ENCODE results near the gene FIGN. TPM values are rescaled to one million over a fixed set of nuclear protein-coding genes. Genes with fewer than 3 reads are reported as not detected.

The FIGN gene
- polyA plus RNA-seq, 3 donors from 2014 or later = not detected

DNA sequence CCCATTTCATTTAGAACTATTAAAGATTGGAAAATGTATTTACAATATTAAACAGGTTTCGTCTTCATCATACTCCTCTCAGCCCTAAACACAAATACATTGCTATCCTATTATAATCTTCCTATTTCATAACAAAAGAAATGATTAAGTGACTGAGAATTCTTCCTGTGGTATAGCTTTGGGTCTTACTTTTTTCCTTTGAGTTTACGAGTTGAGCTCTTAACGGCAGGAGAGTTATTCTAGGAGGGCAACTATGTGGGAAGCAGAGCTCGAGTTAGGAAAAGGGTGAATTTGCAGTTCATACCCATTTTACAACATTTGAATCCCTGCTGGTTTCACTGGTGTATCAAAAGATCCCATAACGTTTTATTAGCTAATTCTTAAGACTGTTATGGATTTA lies 105.0 kb downstream of the FIGN start:
- no peaks in the 10 kb centered on the region for H3K27me3 Mint-ChIP-seq (ENCODE audit: low read depth in 3 of 3)
- DNase-seq = no peak
- no peak overlapping the region for H3K27ac Mint-ChIP-seq
- H3K4me3 Mint-ChIP-seq = no peak overlapping the region
- no peaks in the 10 kb centered on the region for H3K36me3 Mint-ChIP-seq
- no peaks in the 10 kb centered on the region for H3K4me1 Mint-ChIP-seq
- H3K9me3 Mint-ChIP-seq = peaks cover 2 to 15% (median 10%) of the 10 kb centered on the region in 6 donors

DNA sequence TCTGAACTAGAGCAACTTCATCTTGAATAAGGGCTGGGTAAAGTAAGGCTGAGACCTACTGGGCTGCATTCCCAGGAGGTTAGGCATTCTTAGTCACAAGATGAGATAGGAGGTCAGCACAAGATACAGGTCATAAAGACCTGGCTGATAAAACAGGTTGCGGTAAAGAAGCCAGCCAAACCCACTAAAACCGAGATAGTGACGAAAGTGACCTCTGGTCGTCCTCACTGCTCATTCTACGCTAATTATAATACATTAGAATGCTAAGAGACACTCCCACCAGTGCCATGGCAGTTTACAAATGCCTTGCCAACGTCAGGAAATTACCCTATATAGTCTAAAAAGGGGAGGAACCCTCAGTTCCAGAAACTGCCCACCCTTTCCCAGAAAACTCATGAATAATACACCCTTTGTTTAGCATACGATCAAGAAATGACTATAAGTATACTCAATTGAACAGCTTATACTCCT lies 109.1 kb downstream of the FIGN start:
- no peaks in the 10 kb centered on the region for H3K27me3 Mint-ChIP-seq (ENCODE audit: low read depth in 3 of 3)
- peaks cover 0 to 9% (median 2%) of the 10 kb centered on the region in 6 donors for H3K9me3 Mint-ChIP-seq
- no peaks in the 10 kb centered on the region for H3K4me1 Mint-ChIP-seq
- H3K4me3 Mint-ChIP-seq = no peak overlapping the region
- no peak for DNase-seq
- H3K36me3 Mint-ChIP-seq = no peaks in the 10 kb centered on the region
- H3K27ac Mint-ChIP-seq = no peak overlapping the region

DNA sequence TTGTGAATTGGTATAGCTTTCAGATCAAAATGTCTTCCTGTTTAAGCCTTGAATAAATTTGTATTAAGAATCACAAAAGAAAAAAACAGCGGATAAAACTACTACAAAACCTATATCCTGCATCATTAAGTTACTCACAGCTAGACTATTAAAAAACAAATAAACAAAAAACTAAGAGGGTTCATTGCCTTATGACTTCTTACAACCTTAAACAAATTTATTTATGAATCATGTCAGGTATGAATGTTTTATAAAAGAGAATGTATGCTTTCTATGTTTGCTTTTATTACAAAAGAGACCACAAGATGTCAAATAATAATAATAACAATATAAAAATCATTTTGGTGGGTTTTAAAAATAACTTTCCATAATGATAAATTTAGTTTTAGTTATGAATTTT lies 109.6 kb downstream of the FIGN start:
- no peaks in the 10 kb centered on the region for H3K36me3 Mint-ChIP-seq
- H3K27ac Mint-ChIP-seq = no peak overlapping the region
- no peak overlapping the region for H3K4me3 Mint-ChIP-seq
- DNase-seq = no peak
- H3K27me3 Mint-ChIP-seq (ENCODE audit: low read depth in 3 of 3) = no peaks in the 10 kb centered on the region
- H3K4me1 Mint-ChIP-seq = no peaks in the 10 kb centered on the region
- peaks cover 0 to 9% (median 0%) of the 10 kb centered on the region in 6 donors for H3K9me3 Mint-ChIP-seq

DNA sequence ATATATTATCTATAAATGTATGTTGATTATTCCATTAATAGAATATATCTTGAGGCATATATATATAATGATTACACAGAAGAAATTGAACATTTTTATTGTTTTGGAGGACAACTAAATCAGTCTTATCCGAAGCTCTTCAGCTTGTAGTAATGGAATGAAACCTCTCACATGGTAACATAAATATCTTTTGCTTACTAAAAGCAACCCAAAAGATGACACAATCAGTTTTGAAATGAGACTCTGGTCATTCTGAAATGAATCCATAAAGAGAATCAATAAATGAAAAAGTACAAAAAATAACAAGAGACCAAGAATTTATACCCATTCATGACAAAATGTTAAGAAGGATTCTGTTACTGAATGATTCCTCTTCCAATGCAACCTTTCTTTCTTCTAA lies 110.2 kb downstream of the FIGN start:
- DNase-seq = no peak
- Mint-ChIP-seq H3K4me3 (no peak overlapping the region), H3K27me3 (ENCODE audit: low read depth in 3 of 3) (no peaks in the 10 kb centered on the region), H3K27ac (no peak overlapping the region), H3K9me3 (peaks cover 0 to 5% (median 0%) of the 10 kb centered on the region in 6 donors), H3K4me1 (no peaks in the 10 kb centered on the region), H3K36me3 (no peaks in the 10 kb centered on the region)

DNA sequence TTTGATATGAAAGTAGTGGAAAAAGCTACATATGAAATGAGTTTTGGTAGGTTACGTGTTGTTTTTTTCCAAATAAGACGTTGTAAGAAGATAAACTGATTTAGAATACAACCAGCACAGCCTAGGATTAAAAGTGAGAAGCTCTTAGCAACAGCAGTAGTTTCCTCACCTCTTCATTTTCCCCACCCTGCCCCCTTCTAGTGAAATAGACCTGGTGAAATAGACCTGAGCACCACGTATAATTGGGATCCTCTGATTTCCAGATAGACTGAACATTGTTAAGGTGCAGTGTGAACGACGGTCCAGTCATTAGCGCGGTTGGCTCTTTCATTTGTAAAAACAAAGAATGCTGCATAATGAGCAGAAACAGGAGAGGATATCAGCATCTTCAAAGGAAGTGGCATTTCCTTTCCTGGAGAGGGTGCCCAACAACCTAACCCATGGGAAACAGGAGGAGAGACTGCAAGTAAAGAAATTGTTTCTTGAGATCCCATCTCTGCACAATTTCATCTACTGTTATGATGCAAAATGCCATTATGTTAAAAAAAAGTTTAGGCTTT lies 114.3 kb downstream of the FIGN start:
- Mint-ChIP-seq H3K27me3 (ENCODE audit: low read depth in 3 of 3) (no peaks in the 10 kb centered on the region), H3K27ac (no peak overlapping the region), H3K4me3 (no peak overlapping the region), H3K9me3 (peaks cover 0 to 10% (median 6%) of the 10 kb centered on the region in 6 donors), H3K36me3 (peaks cover 0 to 3% (median 0%) of the 10 kb centered on the region in 3 donors), H3K4me1 (no peaks in the 10 kb centered on the region)
- no peak for DNase-seq

DNA sequence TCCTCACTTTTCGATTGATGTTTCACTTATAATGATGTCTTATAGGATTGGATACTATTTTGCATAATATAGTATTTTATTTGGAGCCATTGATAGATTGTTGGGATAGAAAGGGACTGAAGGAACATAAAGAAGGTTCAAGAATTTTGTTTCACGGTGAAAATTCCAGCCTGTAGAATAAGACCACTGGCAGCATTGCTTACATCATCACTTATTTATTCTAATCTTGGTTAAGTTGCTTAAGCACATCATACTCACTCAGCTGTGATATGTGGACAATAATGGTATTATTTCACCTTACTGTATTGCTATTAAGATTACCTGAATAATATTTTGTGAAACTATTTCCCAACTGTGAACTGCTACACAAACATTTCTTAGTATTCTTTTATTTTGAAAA lies 118.3 kb downstream of the FIGN start:
- Mint-ChIP-seq H3K4me3 (no peak overlapping the region), H3K36me3 (peaks cover 0 to 3% (median 0%) of the 10 kb centered on the region in 3 donors), H3K27ac (no peak overlapping the region), H3K9me3 (peaks cover 0 to 10% (median 4%) of the 10 kb centered on the region in 6 donors), H3K27me3 (ENCODE audit: low read depth in 3 of 3) (no peaks in the 10 kb centered on the region), H3K4me1 (no peaks in the 10 kb centered on the region)
- DNase-seq = no peak

DNA sequence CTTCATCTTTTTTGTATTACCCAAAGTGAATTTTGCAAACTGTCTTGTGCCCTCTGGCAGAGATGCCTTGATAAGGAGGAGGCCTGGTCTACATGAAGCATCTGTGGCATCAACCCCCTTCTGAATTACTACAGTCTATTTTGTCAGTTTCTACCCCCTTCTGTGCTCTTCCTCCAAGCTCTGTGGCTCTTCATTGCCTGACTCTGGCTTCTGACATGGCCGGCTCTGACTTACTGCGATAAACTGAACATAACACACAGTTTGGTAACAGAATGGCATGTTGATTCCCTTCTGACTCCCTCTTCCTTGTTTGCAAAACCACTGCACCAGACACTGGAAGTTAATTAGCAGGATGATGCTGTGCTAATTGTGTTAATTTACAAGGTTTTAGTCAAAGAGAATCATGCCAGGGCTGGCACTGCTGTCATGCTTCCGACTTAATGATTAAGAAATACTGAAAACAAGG lies 122.5 kb downstream of the FIGN start:
- Mint-ChIP-seq H3K27ac (no peak overlapping the region), H3K36me3 (peaks cover 0 to 3% (median 0%) of the 10 kb centered on the region in 3 donors), H3K4me1 (no peaks in the 10 kb centered on the region), H3K4me3 (no peak overlapping the region), H3K9me3 (peaks cover 0 to 13% (median 5%) of the 10 kb centered on the region in 6 donors), H3K27me3 (ENCODE audit: low read depth in 3 of 3) (no peaks in the 10 kb centered on the region)
- DNase-seq = no peak

DNA sequence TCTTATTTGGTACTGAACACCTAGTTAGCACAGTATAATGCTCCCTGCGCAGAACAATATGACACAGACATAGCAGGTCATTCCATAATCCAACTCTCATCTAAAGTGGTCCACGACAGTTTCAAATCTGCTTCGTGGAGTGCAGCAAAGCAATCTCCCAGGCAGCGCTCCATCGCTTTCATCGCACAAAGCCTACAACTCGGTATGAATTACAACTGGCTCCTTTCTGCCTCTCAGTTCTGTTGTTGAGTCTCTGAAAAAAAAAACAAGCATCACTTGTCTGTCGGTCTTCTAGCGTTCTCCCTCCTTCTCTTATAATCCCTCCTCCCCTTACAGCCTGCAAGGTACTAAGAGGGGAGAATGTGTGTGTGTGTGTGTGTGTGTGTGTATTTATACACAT lies 123.5 kb downstream of the FIGN start:
- Mint-ChIP-seq H3K36me3 (peaks cover 0 to 3% (median 0%) of the 10 kb centered on the region in 3 donors), H3K9me3 (peaks cover 0 to 20% (median 5%) of the 10 kb centered on the region in 6 donors), H3K27me3 (ENCODE audit: low read depth in 3 of 3) (no peaks in the 10 kb centered on the region), H3K4me1 (no peaks in the 10 kb centered on the region), H3K4me3 (no peak overlapping the region), H3K27ac (no peak overlapping the region)
- DNase-seq = no peak

DNA sequence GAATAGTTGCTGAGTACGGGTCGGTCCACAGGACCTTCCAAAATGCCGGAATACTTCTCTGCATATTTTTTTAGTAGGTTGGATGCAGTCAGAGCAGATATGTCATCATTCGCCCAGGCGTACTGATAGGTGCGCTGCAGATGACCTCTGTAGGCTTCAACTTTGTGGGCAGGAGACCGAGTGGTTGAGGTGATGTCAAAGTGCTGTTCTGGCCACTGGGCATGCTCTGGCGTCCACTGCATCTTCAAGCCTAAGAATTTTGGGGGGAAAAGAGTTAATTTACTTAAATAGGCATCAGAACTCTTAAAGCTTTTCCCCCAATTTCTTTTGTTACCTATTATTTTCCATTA lies 124.3 kb downstream of the FIGN start:
- Mint-ChIP-seq H3K4me1 (no peaks in the 10 kb centered on the region), H3K4me3 (no peak overlapping the region), H3K27ac (no peak overlapping the region), H3K36me3 (no peaks in the 10 kb centered on the region), H3K27me3 (ENCODE audit: low read depth in 3 of 3) (no peaks in the 10 kb centered on the region), H3K9me3 (peaks cover 0 to 20% (median 2%) of the 10 kb centered on the region in 6 donors)
- DNase-seq = no peak

DNA sequence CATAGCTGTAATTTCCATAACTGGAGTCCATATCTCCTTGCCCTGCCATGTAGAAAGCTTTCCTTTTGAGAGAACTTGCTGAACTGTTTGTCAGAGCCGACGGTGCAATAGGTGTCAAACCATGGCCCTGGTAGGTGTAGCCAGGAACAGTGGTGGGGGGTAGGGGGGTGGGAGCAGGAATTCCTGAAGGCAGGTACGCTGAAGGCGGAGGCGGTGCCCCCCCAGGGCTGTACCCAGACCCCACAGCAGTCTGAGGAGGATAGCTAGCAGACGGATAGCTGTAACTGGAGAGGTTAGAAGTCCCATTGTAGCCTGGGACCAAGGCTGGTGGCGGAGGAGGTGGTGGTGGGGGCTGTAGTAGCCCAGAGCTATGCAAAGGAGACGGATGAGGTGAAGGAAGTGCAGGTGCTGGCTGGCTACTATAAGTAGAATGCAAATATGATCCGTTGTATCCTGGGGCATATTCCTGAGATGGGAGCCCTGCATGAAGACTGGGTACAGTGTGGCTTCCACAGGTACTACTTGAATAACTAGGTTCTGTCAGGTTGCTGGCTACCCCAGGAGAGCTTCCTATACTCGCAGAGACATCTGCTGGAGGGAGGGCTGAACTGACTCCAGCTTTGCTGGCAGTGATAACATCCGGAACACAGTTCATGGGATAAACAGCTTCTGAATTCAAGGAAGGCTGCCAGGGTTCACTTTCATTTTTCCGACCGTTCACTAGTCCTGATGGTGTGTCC lies 124.8 kb downstream of the FIGN start:
- no peaks in the 10 kb centered on the region for H3K27me3 Mint-ChIP-seq (ENCODE audit: low read depth in 3 of 3)
- no peak for DNase-seq
- no peaks in the 10 kb centered on the region for H3K4me1 Mint-ChIP-seq
- no peak overlapping the region for H3K27ac Mint-ChIP-seq
- no peak overlapping the region for H3K4me3 Mint-ChIP-seq
- peaks cover 0 to 26% (median 2%) of the 10 kb centered on the region in 6 donors for H3K9me3 Mint-ChIP-seq
- no peaks in the 10 kb centered on the region for H3K36me3 Mint-ChIP-seq

DNA sequence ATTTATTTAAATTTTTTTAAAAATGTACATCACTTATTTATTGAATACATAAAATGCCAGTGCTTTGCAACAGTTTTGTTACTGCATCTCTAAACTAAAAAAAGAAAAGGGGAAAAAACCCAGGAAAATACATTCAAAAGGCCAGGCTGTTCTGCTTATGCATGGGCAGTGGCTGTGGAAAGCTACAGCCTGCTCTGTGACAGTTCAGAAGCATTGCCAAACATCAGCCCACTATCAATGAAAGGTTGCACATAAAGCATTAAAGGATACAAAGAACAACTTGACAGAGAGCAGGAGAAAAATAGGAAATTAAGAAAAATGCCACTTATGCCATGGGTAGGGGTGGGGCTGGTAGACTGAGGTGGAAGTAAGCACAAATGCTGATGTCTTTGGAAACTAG lies 128.2 kb downstream of the FIGN start:
- H3K4me1 Mint-ChIP-seq = no peaks in the 10 kb centered on the region
- DNase-seq = no peak
- H3K27me3 Mint-ChIP-seq (ENCODE audit: low read depth in 3 of 3) = no peaks in the 10 kb centered on the region
- H3K9me3 Mint-ChIP-seq = peaks cover 0 to 30% (median 7%) of the 10 kb centered on the region in 6 donors
- no peaks in the 10 kb centered on the region for H3K36me3 Mint-ChIP-seq
- no peak overlapping the region for H3K4me3 Mint-ChIP-seq
- no peak overlapping the region for H3K27ac Mint-ChIP-seq

DNA sequence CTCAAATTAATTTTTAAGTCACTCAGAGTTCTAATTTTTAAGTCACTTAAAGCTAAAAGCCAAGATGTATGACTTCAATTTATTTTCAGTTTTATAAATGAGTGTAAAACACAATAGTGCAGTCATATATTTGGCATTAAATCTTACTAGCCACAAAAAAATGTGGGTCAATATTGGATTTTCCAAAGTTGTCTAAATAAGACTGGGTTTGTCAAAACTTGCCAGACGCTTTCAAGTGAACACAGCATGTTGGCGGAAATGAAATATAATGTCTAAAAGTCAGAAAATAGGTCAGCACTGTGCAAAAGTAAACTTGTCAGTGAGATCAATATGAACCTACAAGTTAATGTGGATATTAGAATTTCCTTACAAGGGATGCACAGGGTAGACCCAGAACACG lies 128.9 kb downstream of the FIGN start:
- Mint-ChIP-seq H3K27me3 (ENCODE audit: low read depth in 3 of 3) (no peaks in the 10 kb centered on the region), H3K9me3 (peaks cover 0 to 34% (median 8%) of the 10 kb centered on the region in 6 donors), H3K36me3 (no peaks in the 10 kb centered on the region), H3K4me1 (no peaks in the 10 kb centered on the region), H3K4me3 (no peak overlapping the region), H3K27ac (no peak overlapping the region)
- DNase-seq = no peak

DNA sequence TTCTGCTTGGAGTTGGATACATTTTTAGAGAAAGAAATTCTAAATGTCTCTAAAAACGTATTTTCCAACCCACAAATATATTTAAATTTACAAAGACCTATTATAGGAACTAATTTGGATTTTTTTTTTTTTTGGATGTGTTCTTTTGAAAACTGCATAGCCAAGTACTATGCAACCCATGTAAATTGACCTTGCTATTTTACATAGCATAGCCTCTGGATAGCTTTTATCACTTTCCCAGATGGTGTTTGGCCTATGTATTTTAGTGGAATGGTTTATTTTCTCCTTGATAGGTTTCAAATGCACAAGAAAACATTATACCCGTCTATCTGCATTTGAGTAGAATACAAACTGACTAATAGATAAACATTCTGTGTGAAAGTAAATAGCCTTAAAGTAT lies 130.0 kb downstream of the FIGN start:
- Mint-ChIP-seq H3K27ac (no peak overlapping the region), H3K27me3 (ENCODE audit: low read depth in 3 of 3) (no peaks in the 10 kb centered on the region), H3K9me3 (peaks cover 0 to 35% (median 8%) of the 10 kb centered on the region in 6 donors), H3K4me1 (no peaks in the 10 kb centered on the region), H3K36me3 (no peaks in the 10 kb centered on the region), H3K4me3 (no peak overlapping the region)
- DNase-seq = no peak

DNA sequence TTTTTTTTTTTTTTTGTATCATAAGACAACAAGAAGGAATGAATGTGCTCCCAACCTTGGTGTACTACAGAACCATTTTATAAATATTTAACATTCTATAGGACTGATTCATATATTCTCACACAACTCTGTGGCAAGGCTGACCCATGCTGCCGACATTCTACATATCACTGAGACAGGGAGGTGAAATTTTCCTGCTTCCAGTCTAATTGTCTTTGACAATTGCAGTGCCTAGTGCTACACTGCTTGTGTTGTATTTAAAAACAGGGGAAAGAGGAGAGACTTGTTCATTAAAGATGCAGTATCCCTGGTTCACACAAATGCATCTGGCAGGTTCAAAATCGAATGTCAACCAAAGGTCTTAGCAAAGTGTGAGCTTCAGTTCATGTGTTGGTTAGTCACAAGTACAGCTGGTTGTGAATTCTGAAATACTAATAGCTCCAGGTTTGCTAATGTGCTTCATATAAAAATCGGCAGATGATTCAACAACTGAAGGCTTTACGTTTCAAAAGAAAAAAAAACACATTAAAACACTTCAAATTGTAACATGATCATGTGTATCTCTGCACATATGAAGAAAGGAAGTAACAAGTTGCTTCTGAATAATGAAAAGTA lies 130.8 kb downstream of the FIGN start:
- DNase-seq = no peak
- H3K9me3 Mint-ChIP-seq = peaks cover 0 to 35% (median 8%) of the 10 kb centered on the region in 6 donors
- no peaks in the 10 kb centered on the region for H3K27me3 Mint-ChIP-seq (ENCODE audit: low read depth in 3 of 3)
- H3K27ac Mint-ChIP-seq = no peak overlapping the region
- no peaks in the 10 kb centered on the region for H3K4me1 Mint-ChIP-seq
- H3K36me3 Mint-ChIP-seq = no peaks in the 10 kb centered on the region
- no peak overlapping the region for H3K4me3 Mint-ChIP-seq
